Natural killer cell (primary cell): Measurements from ENCODE around the gene PCSK5. TPM values are rescaled to one million over a fixed set of nuclear protein-coding genes. Genes with fewer than 3 reads are reported as not detected.
"Not testable (repeated sequence)": the region's sequence is repeated elsewhere in the genome, so short reads cannot be mapped to it uniquely, and the experiment has no call there.

Experiments used
- ATAC-seq, 3 donors: fragments of 150-1000 bp in 2 of 3; fragments of 200-7000 bp in 1 of 3; cut with Tn5 transposase; 1 replicate in 1 of 3; 2 replicates in 2 of 3; pipeline ENCODE4 v1.10.0; 2021; ENCODE audit warnings: mild to moderate bottlenecking in 2 of 3, moderate library complexity in 2 of 3
- DNase-seq, 2 donors: peaks; one replicate each; pipeline versions ENCODE4 v3.0.0 to v3.0.0-alpha.2; 2013 to 2021; ENCODE audit warnings: mixed read lengths in 1 of 2
- H3K27ac ChIP-seq: one replicate; pipeline ENCODE4 v1.5.1; 2013; ENCODE audit warnings: mild to moderate bottlenecking, low read length
- H3K27me3 ChIP-seq: one replicate; pipeline ENCODE4 v1.6.1; 2013; ENCODE audit warnings: low read length; ENCODE audit not compliant: control insufficient read depth, insufficient read depth
- H3K36me3 ChIP-seq: one replicate; pipeline ENCODE4 v1.6.1; 2013; ENCODE audit warnings: low read length; ENCODE audit not compliant: control insufficient read depth, insufficient read depth
- H3K4me1 ChIP-seq: one replicate; pipeline ENCODE4 v1.6.1; 2013; ENCODE audit warnings: low read length; ENCODE audit not compliant: control insufficient read depth, insufficient read depth
- H3K4me3 ChIP-seq: one replicate; pipeline ENCODE4 v1.5.1; 2013; ENCODE audit warnings: low read length
- H3K9me3 ChIP-seq: one replicate; pipeline ENCODE4 v1.6.1; 2013; ENCODE audit warnings: low read length; ENCODE audit not compliant: control insufficient read depth, insufficient read depth
- H3K27ac Mint-ChIP-seq, 2 donors: one replicate each; pipeline ENCODE4 v1.8.0; 2022; ENCODE audit warnings: mild to moderate bottlenecking in 2 of 2, mixed read lengths in 2 of 2, moderate library complexity in 1 of 2
- H3K27me3 Mint-ChIP-seq, 2 donors: one replicate each; pipeline ENCODE4 v1.8.0; 2022; ENCODE audit warnings: low read depth in 2 of 2, mixed read lengths in 2 of 2
- H3K36me3 Mint-ChIP-seq: one replicate; pipeline ENCODE4 v1.8.0; 2022; ENCODE audit warnings: mixed read lengths
- H3K4me1 Mint-ChIP-seq, 2 donors: one replicate each; pipeline ENCODE4 v1.8.0; 2022; ENCODE audit warnings: mixed read lengths in 2 of 2
- H3K4me3 Mint-ChIP-seq: one replicate; pipeline ENCODE4 v1.8.0; 2022; ENCODE audit warnings: mild to moderate bottlenecking, moderate library complexity, mixed read lengths
- H3K9me3 Mint-ChIP-seq, 2 donors: one replicate each; pipeline ENCODE4 v1.8.0; 2022; ENCODE audit warnings: mixed read lengths in 2 of 2
- WGBS: methylation state at CpG from one replicate; pipeline ENCODE4 v1.1.7; 2013; ENCODE audit warnings: missing lambda C conversion rate; ENCODE audit not compliant: insufficient coverage; 5-methylcytosine and 5-hydroxymethylcytosine counted together
- intact Hi-C: fragments of 100-400 bp; cut with micrococcal nuclease; formaldehyde crosslinking; loops from one replicate; pipeline ENCODE4 v1.14.2; 2022
- total RNA-seq, 4 donors: library from RNA; stranded (reverse); fragments of 120-200 nt in 1 of 4; gene quantifications; one replicate each; pipeline versions ENCODE4 v1.2.3 to v1.2.4, GENCODE V29; 2013 to 2022
- TF ChIP-seq, protein P1 (sequence below): fragments of 200-600 bp; IDR thresholded peaks from one replicate; pipeline ENCODE4 v1.8.0; 2022; ENCODE audit warnings: antibody characterized with exemption

The PCSK5 gene
- total RNA-seq, 3 donors from 2014 or later (not counting 1 experiment from before 2014, with no cell fraction given), result 2.4 to 13.2 (median 5.7) TPM

DNA sequence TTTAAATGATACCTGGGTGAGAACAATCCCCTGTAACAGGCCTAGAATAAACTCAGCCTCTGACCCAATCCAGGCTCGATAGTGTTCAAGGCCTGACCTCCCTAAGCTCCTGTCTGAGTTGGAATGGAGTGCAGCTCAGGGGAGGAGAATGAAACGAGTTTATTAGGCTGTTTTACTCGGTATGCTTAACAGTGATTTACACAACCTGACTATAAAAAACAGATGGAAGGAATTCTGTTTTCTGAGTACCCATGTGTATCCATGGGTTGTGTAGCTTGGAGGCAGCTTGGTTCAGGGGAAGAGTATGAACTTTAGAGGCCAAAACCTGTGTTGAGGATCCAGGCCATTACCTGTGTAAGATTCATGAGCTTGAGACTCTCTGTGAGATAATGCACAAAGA, 67.8 kb downstream of the PCSK5 start:
- Histone ChIP-seq H3K9me3 (no peaks in the 10 kb centered on the region), H3K4me3 (no peak overlapping the region), H3K36me3 (no peaks in the 10 kb centered on the region), H3K27ac (no peak overlapping the region), H3K27me3 (no peaks in the 10 kb centered on the region), H3K4me1 (no peaks in the 10 kb centered on the region)
- intact Hi-C loops, result no loop called here
- Mint-ChIP-seq H3K9me3 (no peaks in the 10 kb centered on the region), H3K27ac (no peak overlapping the region), H3K4me1 (peaks cover 0 to 9% of the 10 kb centered on the region in 2 donors), H3K36me3 (no peaks in the 10 kb centered on the region), H3K27me3 (peaks cover 0 to 4% of the 10 kb centered on the region in 2 donors), H3K4me3 (no peak overlapping the region)
- TF ChIP-seq, protein P1, sequence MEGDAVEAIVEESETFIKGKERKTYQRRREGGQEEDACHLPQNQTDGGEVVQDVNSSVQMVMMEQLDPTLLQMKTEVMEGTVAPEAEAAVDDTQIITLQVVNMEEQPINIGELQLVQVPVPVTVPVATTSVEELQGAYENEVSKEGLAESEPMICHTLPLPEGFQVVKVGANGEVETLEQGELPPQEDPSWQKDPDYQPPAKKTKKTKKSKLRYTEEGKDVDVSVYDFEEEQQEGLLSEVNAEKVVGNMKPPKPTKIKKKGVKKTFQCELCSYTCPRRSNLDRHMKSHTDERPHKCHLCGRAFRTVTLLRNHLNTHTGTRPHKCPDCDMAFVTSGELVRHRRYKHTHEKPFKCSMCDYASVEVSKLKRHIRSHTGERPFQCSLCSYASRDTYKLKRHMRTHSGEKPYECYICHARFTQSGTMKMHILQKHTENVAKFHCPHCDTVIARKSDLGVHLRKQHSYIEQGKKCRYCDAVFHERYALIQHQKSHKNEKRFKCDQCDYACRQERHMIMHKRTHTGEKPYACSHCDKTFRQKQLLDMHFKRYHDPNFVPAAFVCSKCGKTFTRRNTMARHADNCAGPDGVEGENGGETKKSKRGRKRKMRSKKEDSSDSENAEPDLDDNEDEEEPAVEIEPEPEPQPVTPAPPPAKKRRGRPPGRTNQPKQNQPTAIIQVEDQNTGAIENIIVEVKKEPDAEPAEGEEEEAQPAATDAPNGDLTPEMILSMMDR, result no peak
- ATAC-seq (no peak), DNase-seq (no peak)
- WGBS, result 91% methylated on average over 3 of the region's 3 CpGs

- Mint-ChIP-seq H3K4me1 (peaks cover 0 to 9% of the 10 kb centered on the region in 2 donors), H3K27me3 (peaks cover 0 to 4% of the 10 kb centered on the region in 2 donors)
- 34% methylated on average over 5 of the region's 6 CpGs for WGBS
These were observed 70.1 kb downstream of the PCSK5 start for GRCh38 chr9:75960551-75960950.

GRCh38 chr9:75962013-75962661, 71.7 kb downstream of the PCSK5 start:
- H3K4me1 Mint-ChIP-seq, result peaks cover 0 to 9% of the 10 kb centered on the region in 2 donors
- Histone ChIP-seq H3K4me3 (no peak overlapping the region), H3K4me1 (no peaks in the 10 kb centered on the region), H3K27me3 (no peaks in the 10 kb centered on the region), H3K36me3 (no peaks in the 10 kb centered on the region), H3K9me3 (no peaks in the 10 kb centered on the region), H3K27ac (no peak overlapping the region)
- 57% methylated on average over 8 of the region's 8 CpGs for WGBS
- H3K27ac Mint-ChIP-seq, result no peak overlapping the region
- DNase-seq (no peak), ATAC-seq (no peak)
- H3K36me3 Mint-ChIP-seq, result no peaks in the 10 kb centered on the region
- intact Hi-C loops, result no loop called here
- H3K27me3 Mint-ChIP-seq, result peaks cover 0 to 4% of the 10 kb centered on the region in 2 donors
- H3K4me3 Mint-ChIP-seq, result no peak overlapping the region
- TF ChIP-seq, protein P1, result no peak
- no peaks in the 10 kb centered on the region for H3K9me3 Mint-ChIP-seq

More at GRCh38 chr9:75960551-75960950, 70.1 kb downstream of the PCSK5 start:
- H3K36me3 ChIP-seq, result no peaks in the 10 kb centered on the region
- ATAC-seq (no peak), DNase-seq (no peak)
- TF ChIP-seq, protein P1, result no peak
- no peaks in the 10 kb centered on the region for H3K9me3 Mint-ChIP-seq
- H3K27ac ChIP-seq, result no peak overlapping the region
- H3K4me1 ChIP-seq, result no peaks in the 10 kb centered on the region
- H3K4me3 Mint-ChIP-seq, result no peak overlapping the region
- no peak overlapping the region for H3K27ac Mint-ChIP-seq
- no peak overlapping the region for H3K4me3 ChIP-seq
- intact Hi-C loops, result no loop called here
- H3K27me3 ChIP-seq, result no peaks in the 10 kb centered on the region
- no peaks in the 10 kb centered on the region for H3K36me3 Mint-ChIP-seq
- H3K9me3 ChIP-seq, result no peaks in the 10 kb centered on the region

GRCh38 chr9:75962662-75963036, 72.2 kb downstream of the PCSK5 start:
- intact Hi-C loops, result no loop called here
- Mint-ChIP-seq H3K9me3 (no peaks in the 10 kb centered on the region), H3K4me1 (peaks cover 0 to 9% of the 10 kb centered on the region in 2 donors), H3K4me3 (no peak overlapping the region), H3K27ac (no peak overlapping the region), H3K36me3 (no peaks in the 10 kb centered on the region), H3K27me3 (peaks cover 0 to 4% of the 10 kb centered on the region in 2 donors)
- 92% methylated on average over 4 of the region's 4 CpGs for WGBS
- H3K36me3 ChIP-seq, result no peaks in the 10 kb centered on the region
- no peak overlapping the region for H3K4me3 ChIP-seq
- H3K9me3 ChIP-seq, result no peaks in the 10 kb centered on the region
- no peak overlapping the region for H3K27ac ChIP-seq
- TF ChIP-seq, protein P1, result no peak
- H3K27me3 ChIP-seq, result no peaks in the 10 kb centered on the region
- DNase-seq (no peak), ATAC-seq (no peak)
- H3K4me1 ChIP-seq, result no peaks in the 10 kb centered on the region

- H3K4me1 ChIP-seq, H3K36me3 Mint-ChIP-seq, H3K36me3 ChIP-seq, H3K4me3 ChIP-seq, H3K9me3 Mint-ChIP-seq, H3K4me3 Mint-ChIP-seq, H3K27ac Mint-ChIP-seq, ATAC-seq, H3K9me3 ChIP-seq, H3K4me1 Mint-ChIP-seq, H3K27me3 ChIP-seq, DNase-seq, intact Hi-C loops, H3K27me3 Mint-ChIP-seq, H3K27ac ChIP-seq: not testable (repeated sequence)
- 88% methylated on average over 9 of the region's 9 CpGs for WGBS
These were observed 72.8 kb downstream of the PCSK5 start for GRCh38 chr9:75963321-75963720.
